Calu3 (cell line): ENCODE data around the gene GHR. TPM values are rescaled to one million over a fixed set of nuclear protein-coding genes. Genes with fewer than 3 reads are reported as not detected.
"Not testable (repeated sequence)": the region's sequence is repeated elsewhere in the genome, so short reads cannot be mapped to it uniquely, and the experiment has no call there.

Experiments used
- BruUV-seq: library from RNA; stranded (reverse); fragments of 400-500 nt; replicated peaks from 2 replicates; lab custom pipeline; 2021; lab: Mats Ljungman, UMichigan
- CTCF ChIA-PET: fragments of 300-600 bp; sonication (Branson Sonifier 250); formaldehyde crosslinking; loops from one replicate; lab custom pipeline; 2022; ENCODE audit warnings: antibody characterized with exemption; lab: Charles Lee
- DNase-seq: peaks from one replicate; pipeline ENCODE4 v3.0.0; 2022
- H3K27ac Mint-ChIP-seq: one replicate; pipeline ENCODE4 v1.8.0; 2022; ENCODE audit warnings: mixed read lengths; ENCODE audit not compliant: unreplicated experiment
- H3K27me3 Mint-ChIP-seq: one replicate; pipeline ENCODE4 v1.8.0; 2022; ENCODE audit warnings: mixed read lengths; ENCODE audit not compliant: unreplicated experiment
- H3K36me3 Mint-ChIP-seq: one replicate; pipeline ENCODE4 v1.8.0; 2022; ENCODE audit warnings: mild to moderate bottlenecking, moderate library complexity, mixed read lengths; ENCODE audit not compliant: insufficient read depth, unreplicated experiment
- H3K4me1 Mint-ChIP-seq: one replicate; pipeline ENCODE4 v1.8.0; 2022; ENCODE audit warnings: mild to moderate bottlenecking, low read depth, mixed read lengths; ENCODE audit not compliant: unreplicated experiment
- H3K4me3 Mint-ChIP-seq: one replicate; pipeline ENCODE4 v1.8.0; 2022; ENCODE audit warnings: mild to moderate bottlenecking, low read depth, moderate library complexity, mixed read lengths; ENCODE audit not compliant: unreplicated experiment
- H3K9me3 Mint-ChIP-seq: one replicate; pipeline ENCODE4 v1.8.0; 2022; ENCODE audit warnings: low read depth, mixed read lengths; ENCODE audit not compliant: unreplicated experiment
- intact Hi-C: fragments of 100-400 bp; cut with micrococcal nuclease; formaldehyde crosslinking; loops from one replicate; pipeline ENCODE4 v1.10.0; 2022; ENCODE audit not compliant: unreplicated experiment
- total RNA-seq: library from RNA; stranded (reverse); gene quantifications from 2 replicates; pipeline ENCODE4 v1.2.3, GENCODE V29; 2022
- TF ChIP-seq, protein P1 (sequence below): fragments of 200-600 bp; IDR thresholded peaks from one replicate; pipeline ENCODE4 v1.8.0; 2022; ENCODE audit warnings: antibody characterized with exemption; ENCODE audit not compliant: unreplicated experiment

Gene GHR
- total RNA-seq, 1 experiment from 2014 or later: 0.45 TPM

DNA sequence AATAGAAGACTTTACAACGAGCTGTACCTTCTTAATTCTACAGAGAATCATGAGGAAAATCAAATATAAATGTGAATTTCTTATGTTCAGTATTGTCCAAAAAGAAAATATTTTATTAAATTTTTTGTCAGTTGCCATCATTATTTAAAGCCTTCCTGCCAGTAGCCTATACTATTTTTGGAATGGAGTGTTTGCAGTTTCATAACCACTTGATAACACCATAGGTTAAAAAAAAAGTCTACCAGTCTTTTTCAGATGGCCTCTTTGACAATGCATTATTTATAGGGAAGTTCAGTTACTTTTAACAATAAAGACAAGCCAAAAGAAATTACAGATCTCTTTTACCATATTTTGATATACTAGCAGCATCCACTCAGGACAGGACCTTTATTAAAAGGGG, 253.1 kb downstream of the GHR start:
- H3K9me3 Mint-ChIP-seq: no peaks in the 10 kb centered on the region
- CTCF ChIA-PET: interaction anchor here (0.5 kb wide), 1 partner anchor 807 kb away, joined by 8 read pairs; the partner anchor contains the start of gene TMEM267

DNA sequence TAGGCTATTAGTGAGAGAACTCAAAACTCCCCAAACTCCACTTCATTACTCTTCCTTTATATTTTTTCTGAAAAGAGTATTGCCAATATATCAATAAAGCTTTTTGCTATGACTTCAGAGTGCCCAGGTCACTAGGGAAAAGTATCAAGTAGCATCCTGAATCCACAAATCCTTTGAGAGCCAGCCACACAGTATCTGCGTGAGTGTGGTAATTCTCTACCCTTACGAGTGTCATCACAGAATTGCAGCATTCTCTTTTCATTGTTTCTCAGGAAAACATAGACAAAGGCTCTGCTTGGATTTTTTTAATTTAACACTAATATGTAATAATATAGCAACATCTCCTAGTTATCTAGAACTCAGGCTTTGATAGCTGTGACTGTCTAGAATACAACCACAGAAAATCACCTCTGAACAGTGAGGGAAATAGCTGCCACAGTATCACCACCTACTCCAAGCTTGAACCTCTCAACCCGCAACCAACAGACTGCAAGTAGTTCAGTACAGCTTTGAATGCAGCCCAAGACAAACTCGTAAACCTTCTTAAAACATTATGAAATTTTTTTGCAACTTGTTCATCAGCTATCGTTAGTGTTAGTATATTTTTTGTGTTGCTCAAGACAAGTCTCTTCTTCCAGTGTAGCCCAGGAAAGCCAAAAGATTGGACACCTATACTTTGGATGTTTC, 254.1 kb downstream of the GHR start:
- Mint-ChIP-seq H3K27me3 (no peaks in the 10 kb centered on the region), H3K36me3 (no peaks in the 10 kb centered on the region), H3K9me3 (no peaks in the 10 kb centered on the region), H3K27ac (no peak overlapping the region), H3K4me3 (no peak overlapping the region), H3K4me1 (no peaks in the 10 kb centered on the region)
- intact Hi-C loops: no loop called here
- no peak for DNase-seq
- TF ChIP-seq, protein P1, sequence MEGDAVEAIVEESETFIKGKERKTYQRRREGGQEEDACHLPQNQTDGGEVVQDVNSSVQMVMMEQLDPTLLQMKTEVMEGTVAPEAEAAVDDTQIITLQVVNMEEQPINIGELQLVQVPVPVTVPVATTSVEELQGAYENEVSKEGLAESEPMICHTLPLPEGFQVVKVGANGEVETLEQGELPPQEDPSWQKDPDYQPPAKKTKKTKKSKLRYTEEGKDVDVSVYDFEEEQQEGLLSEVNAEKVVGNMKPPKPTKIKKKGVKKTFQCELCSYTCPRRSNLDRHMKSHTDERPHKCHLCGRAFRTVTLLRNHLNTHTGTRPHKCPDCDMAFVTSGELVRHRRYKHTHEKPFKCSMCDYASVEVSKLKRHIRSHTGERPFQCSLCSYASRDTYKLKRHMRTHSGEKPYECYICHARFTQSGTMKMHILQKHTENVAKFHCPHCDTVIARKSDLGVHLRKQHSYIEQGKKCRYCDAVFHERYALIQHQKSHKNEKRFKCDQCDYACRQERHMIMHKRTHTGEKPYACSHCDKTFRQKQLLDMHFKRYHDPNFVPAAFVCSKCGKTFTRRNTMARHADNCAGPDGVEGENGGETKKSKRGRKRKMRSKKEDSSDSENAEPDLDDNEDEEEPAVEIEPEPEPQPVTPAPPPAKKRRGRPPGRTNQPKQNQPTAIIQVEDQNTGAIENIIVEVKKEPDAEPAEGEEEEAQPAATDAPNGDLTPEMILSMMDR: no peak
- BruUV-seq: no TSS peak
- CTCF ChIA-PET: no interaction called here

More for the DNA sequence above, 253.1 kb downstream of the GHR start:
- H3K27me3 Mint-ChIP-seq: no peaks in the 10 kb centered on the region
- H3K36me3 Mint-ChIP-seq: no peaks in the 10 kb centered on the region
- no peak for DNase-seq
- no TSS peak for BruUV-seq
- no peak overlapping the region for H3K27ac Mint-ChIP-seq
- no peaks in the 10 kb centered on the region for H3K4me1 Mint-ChIP-seq
- TF ChIP-seq, protein P1: no peak
- intact Hi-C loops: no loop called here
- H3K4me3 Mint-ChIP-seq: no peak overlapping the region

DNA sequence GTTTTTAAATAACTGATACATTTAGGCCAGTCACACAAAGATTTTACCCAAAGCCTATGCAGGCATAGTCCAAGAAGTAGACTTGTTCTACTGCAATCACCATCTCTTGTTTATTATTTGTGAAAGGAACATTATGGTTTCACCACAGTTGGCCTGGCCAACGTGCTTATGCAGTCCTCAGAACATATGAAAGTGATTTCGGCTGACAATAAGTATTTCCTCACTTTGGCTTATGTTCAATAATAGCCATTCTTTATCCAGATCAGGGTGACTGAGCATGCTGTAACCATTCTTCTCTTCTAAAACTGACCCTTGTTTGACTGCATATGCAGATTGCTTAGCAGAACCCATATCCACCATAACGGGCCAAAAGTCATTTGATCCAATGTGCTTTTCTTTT, 256.8 kb downstream of the GHR start:
- no peaks in the 10 kb centered on the region for H3K27me3 Mint-ChIP-seq
- no peak for DNase-seq
- BruUV-seq: no TSS peak
- CTCF ChIA-PET: no interaction called here
- no peaks in the 10 kb centered on the region for H3K36me3 Mint-ChIP-seq
- no peaks in the 10 kb centered on the region for H3K4me1 Mint-ChIP-seq
- H3K27ac Mint-ChIP-seq: no peak overlapping the region
- TF ChIP-seq, protein P1: no peak
- intact Hi-C loops: no loop called here
- H3K9me3 Mint-ChIP-seq: no peaks in the 10 kb centered on the region
- H3K4me3 Mint-ChIP-seq: no peak overlapping the region

DNA sequence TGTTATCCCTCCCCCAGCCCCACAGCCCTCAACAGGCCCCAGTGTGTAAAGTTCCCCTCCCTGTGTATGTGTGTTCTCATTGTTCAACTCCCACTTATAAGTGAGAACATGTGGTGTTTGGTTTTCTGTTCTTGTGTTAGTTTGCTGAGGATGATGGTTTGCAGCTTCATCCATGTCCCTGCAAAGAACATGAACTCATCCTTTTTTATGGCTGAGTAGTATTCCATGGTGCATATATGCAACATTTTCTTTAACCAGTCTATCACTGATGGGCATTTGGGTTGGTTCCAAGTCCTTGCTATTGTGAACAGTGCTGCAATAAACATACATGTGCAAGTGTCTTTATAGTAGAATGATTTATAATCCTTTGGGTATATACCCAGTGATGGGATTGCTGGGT, 261.8 kb downstream of the GHR start:
- H3K4me1 Mint-ChIP-seq, H3K27ac Mint-ChIP-seq, intact Hi-C loops, H3K4me3 Mint-ChIP-seq, H3K27me3 Mint-ChIP-seq, CTCF ChIA-PET, BruUV-seq, DNase-seq, H3K9me3 Mint-ChIP-seq, H3K36me3 Mint-ChIP-seq: not testable (repeated sequence)

DNA sequence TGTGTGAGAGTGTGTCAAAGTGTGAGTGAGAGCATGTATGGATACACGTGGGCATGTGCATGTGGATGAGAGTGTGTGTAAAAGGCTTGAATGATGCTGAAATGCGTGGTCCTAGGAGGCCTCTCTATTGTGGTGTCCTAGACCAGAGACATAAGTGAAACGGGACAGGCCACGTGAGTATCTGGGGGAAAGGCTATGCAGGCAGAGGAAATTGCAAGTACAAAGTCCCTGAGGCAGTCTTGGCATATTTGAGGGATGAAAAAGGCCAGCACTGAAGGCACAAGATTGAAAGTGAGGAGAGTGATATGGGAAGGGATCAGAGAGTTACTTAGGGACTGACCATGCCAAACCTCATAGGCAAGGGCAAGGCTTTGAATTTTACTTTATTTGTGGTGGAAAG, 266.2 kb downstream of the GHR start:
- no peak overlapping the region for H3K4me3 Mint-ChIP-seq
- CTCF ChIA-PET: no interaction called here
- no peaks in the 10 kb centered on the region for H3K36me3 Mint-ChIP-seq
- BruUV-seq: no TSS peak
- TF ChIP-seq, protein P1: no peak
- no peak for DNase-seq
- peaks cover 13% of the 10 kb centered on the region for H3K27me3 Mint-ChIP-seq
- H3K9me3 Mint-ChIP-seq: no peaks in the 10 kb centered on the region
- intact Hi-C loops: no loop called here
- peaks cover 6% of the 10 kb centered on the region for H3K4me1 Mint-ChIP-seq
- no peak overlapping the region for H3K27ac Mint-ChIP-seq
